Naive thymus-derived CD4-positive, alpha-beta T cell (primary cell): ENCODE data around the gene NAV3. TPM values are rescaled to one million over a fixed set of nuclear protein-coding genes. Genes with fewer than 3 reads are reported as not detected.

Experiments
- ATAC-seq: fragments of 150-1000 bp; cut with Tn5 transposase; 2 replicates; pipeline ENCODE4 v1.10.0; 2021; ENCODE audit warnings: mild to moderate bottlenecking, moderate library complexity
- CTCF ChIA-PET: fragments of 350-600 bp; sonication (Branson Sonifier 250); formaldehyde crosslinking; loops from one replicate; lab custom pipeline; 2021; ENCODE audit warnings: antibody characterized with exemption; lab: Charles Lee
- POLR2A ChIA-PET: fragments of 350-600 bp; sonication (Branson Sonifier 250); formaldehyde crosslinking; loops from one replicate; lab custom pipeline; 2021; ENCODE audit warnings: antibody characterized with exemption, inconsistent platforms; lab: Charles Lee
- DNase-seq, 9 donors: peaks; one replicate each; pipeline versions ENCODE4 v3.0.0 to v3.0.0-alpha.2; 2020 to 2022; ENCODE audit warnings: mixed read lengths in 1 of 9
- H3K27ac ChIP-seq: one replicate; pipeline ENCODE4 v1.7.0; 2013; ENCODE audit warnings: mild to moderate bottlenecking, low read depth, low read length, moderate library complexity
- H3K27me3 ChIP-seq, 2 donors: one replicate each; pipeline ENCODE4 v1.7.0; 2013; ENCODE audit warnings: low read length in 2 of 2, mild to moderate bottlenecking in 2 of 2, moderate library complexity in 2 of 2; ENCODE audit not compliant: control insufficient read depth in 2 of 2, insufficient read depth in 2 of 2
- H3K36me3 ChIP-seq, 3 experiments: 1 replicate in 2 of 3; 2 replicates in 1 of 3; pipeline ENCODE4 v1.7.0; 2013; ENCODE audit warnings: low read length in 3 of 3, mild to moderate bottlenecking in 3 of 3, moderate library complexity in 1 of 3; ENCODE audit not compliant: insufficient read depth in 3 of 3, control insufficient read depth in 2 of 3
- H3K4me1 ChIP-seq, 2 donors: one replicate each; pipeline ENCODE4 v1.7.0; 2013; ENCODE audit warnings: low read length in 2 of 2, mild to moderate bottlenecking in 2 of 2, moderate library complexity in 1 of 2; ENCODE audit not compliant: control insufficient read depth in 2 of 2, insufficient read depth in 2 of 2
- H3K4me3 ChIP-seq: 2 replicates; pipeline ENCODE4 v1.7.0; 2013; ENCODE audit warnings: mild to moderate bottlenecking, low read length
- H3K9me3 ChIP-seq, 3 experiments: 1 replicate in 2 of 3; 2 replicates in 1 of 3; pipeline ENCODE4 v1.7.0; 2013; ENCODE audit warnings: low read length in 3 of 3; ENCODE audit not compliant: control insufficient read depth in 2 of 3
- H3K27ac Mint-ChIP-seq, 9 donors: one replicate each; pipeline ENCODE4 v1.8.0; 2020 to 2022; ENCODE audit warnings: mixed read lengths in 9 of 9, mild to moderate bottlenecking in 8 of 9, moderate library complexity in 5 of 9, inconsistent platforms in 2 of 9
- H3K27me3 Mint-ChIP-seq, 5 donors: one replicate each; pipeline ENCODE4 v1.8.0; 2021 to 2022; ENCODE audit warnings: mixed read lengths in 5 of 5, mild to moderate bottlenecking in 1 of 5
- H3K36me3 Mint-ChIP-seq, 5 donors: one replicate each; pipeline ENCODE4 v1.8.0; 2020 to 2022; ENCODE audit warnings: mixed read lengths in 5 of 5, mild to moderate bottlenecking in 3 of 5, inconsistent platforms in 1 of 5
- H3K4me1 Mint-ChIP-seq, 7 donors: one replicate each; pipeline ENCODE4 v1.8.0; 2020 to 2022; ENCODE audit warnings: mixed read lengths in 7 of 7, mild to moderate bottlenecking in 3 of 7, inconsistent platforms in 1 of 7
- H3K4me3 Mint-ChIP-seq, 10 donors: one replicate each; pipeline ENCODE4 v1.8.0; 2020 to 2022; ENCODE audit warnings: mild to moderate bottlenecking in 10 of 10, mixed read lengths in 10 of 10, moderate library complexity in 6 of 10, inconsistent platforms in 2 of 10
- H3K9me3 Mint-ChIP-seq, 11 donors: one replicate each; pipeline ENCODE4 v1.8.0; 2020 to 2022; ENCODE audit warnings: mixed read lengths in 11 of 11, mild to moderate bottlenecking in 4 of 11, inconsistent platforms in 1 of 11, moderate library complexity in 1 of 11
- intact Hi-C, 2 donors: fragments of 100-400 bp; cut with micrococcal nuclease; formaldehyde crosslinking; loops; one replicate each; pipeline ENCODE4 v1.15.1; 2023
- polyA plus RNA-seq, 2 donors: library from polyadenylated mRNA; unstranded; fragments of 300-500 nt; fragmentation: Illumina TruSeq; gene quantifications; one replicate each; pipeline ENCODE4 v1.2.3, GENCODE V29; 2021
- total RNA-seq, 6 experiments: library from RNA in 5 of 6; stranded (reverse) in 5 of 6; gene quantifications; 1 replicate in 5 of 6; 2 replicates in 1 of 6; pipeline ENCODE4 v1.2.3 and lab custom pipeline; 2021 to 2026

NAV3 gene
- total and polyA plus RNA-seq, 7 experiments from 2014 or later: not detected

DNA sequence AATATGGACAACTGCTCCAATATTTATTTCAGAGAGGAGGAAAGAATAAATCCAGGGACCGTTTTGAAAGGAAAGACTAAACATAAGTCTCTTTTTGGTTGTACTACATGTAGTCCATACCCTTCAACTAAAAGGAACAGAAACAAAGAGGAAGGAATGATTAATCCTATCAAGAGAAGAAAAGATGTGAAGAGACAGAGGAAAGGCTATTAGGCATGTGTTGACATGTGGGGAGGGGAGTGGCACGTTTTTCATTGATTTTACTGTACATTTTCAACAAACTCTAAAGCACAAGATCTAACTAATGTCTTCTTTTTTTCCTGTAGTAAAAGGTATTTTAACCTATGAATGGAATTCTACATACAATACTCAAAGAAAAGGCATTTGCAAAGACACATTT, 85.6 kb downstream of the NAV3 start:
- H3K27ac Mint-ChIP-seq: no peak overlapping the region
- Histone ChIP-seq H3K9me3 (no peaks in the 10 kb centered on the region), H3K27ac (no peak overlapping the region), H3K36me3 (no peaks in the 10 kb centered on the region), H3K4me3 (no peak overlapping the region), H3K4me1 (no peaks in the 10 kb centered on the region), H3K27me3 (no peaks in the 10 kb centered on the region)
- ChIA-PET POLR2A (no interaction called here), CTCF (no interaction called here)
- ATAC-seq: no peak
- no peaks in the 10 kb centered on the region for H3K4me1 Mint-ChIP-seq
- H3K4me3 Mint-ChIP-seq: no peak overlapping the region
- no peaks in the 10 kb centered on the region for H3K27me3 Mint-ChIP-seq
- H3K9me3 Mint-ChIP-seq: peaks cover 0 to 6% (median 3%) of the 10 kb centered on the region in 11 donors
- no peaks in the 10 kb centered on the region for H3K36me3 Mint-ChIP-seq
- DNase-seq: no peak
- intact Hi-C loops: no loop called here

DNA sequence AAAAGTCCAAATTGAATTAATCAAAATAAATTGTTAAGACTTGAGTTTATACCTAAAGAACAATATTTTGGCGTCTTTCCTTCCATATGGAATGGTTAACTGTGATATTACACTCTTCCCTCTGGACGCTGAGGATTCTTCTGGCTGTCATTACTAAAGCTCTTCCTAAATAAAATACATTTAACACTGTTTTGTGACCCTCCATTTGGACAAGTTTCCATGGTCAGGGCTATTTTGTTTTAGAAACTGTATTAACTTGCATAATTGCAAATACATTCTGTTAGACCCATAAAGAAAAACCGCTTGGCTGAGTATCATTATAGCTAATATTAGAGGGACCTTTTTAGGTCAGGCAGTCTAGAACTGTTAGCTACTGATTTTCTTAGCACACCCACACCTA, 87.4 kb downstream of the NAV3 start:
- no peak overlapping the region for H3K4me3 ChIP-seq
- no peaks in the 10 kb centered on the region for H3K4me1 ChIP-seq
- no peaks in the 10 kb centered on the region for H3K27me3 ChIP-seq
- no peaks in the 10 kb centered on the region for H3K9me3 ChIP-seq
- Mint-ChIP-seq H3K36me3 (no peaks in the 10 kb centered on the region), H3K27me3 (no peaks in the 10 kb centered on the region), H3K4me3 (no peak overlapping the region), H3K4me1 (no peaks in the 10 kb centered on the region), H3K9me3 (peaks cover 0 to 7% (median 3%) of the 10 kb centered on the region in 11 donors), H3K27ac (no peak overlapping the region)
- H3K36me3 ChIP-seq: no peaks in the 10 kb centered on the region
- intact Hi-C loops: no loop called here
- ATAC-seq (no peak), DNase-seq (no peak)
- H3K27ac ChIP-seq: no peak overlapping the region
- POLR2A ChIA-PET: no interaction called here
- CTCF ChIA-PET: no interaction called here

GRCh38 chr12:77919450-77919849, 88.8 kb downstream of the NAV3 start:
- DNase-seq (no peak), ATAC-seq (no peak)
- ChIA-PET POLR2A (no interaction called here), CTCF (no interaction called here)
- H3K27me3 Mint-ChIP-seq: no peaks in the 10 kb centered on the region
- H3K36me3 Mint-ChIP-seq: no peaks in the 10 kb centered on the region
- intact Hi-C loops: no loop called here
- H3K4me3 Mint-ChIP-seq: no peak overlapping the region
- Histone ChIP-seq H3K4me3 (no peak overlapping the region), H3K27ac (no peak overlapping the region), H3K4me1 (no peaks in the 10 kb centered on the region), H3K27me3 (no peaks in the 10 kb centered on the region), H3K9me3 (no peaks in the 10 kb centered on the region), H3K36me3 (no peaks in the 10 kb centered on the region)
- H3K27ac Mint-ChIP-seq: no peak overlapping the region
- H3K9me3 Mint-ChIP-seq: peaks cover 0 to 8% (median 5%) of the 10 kb centered on the region in 11 donors
- H3K4me1 Mint-ChIP-seq: no peaks in the 10 kb centered on the region

DNA sequence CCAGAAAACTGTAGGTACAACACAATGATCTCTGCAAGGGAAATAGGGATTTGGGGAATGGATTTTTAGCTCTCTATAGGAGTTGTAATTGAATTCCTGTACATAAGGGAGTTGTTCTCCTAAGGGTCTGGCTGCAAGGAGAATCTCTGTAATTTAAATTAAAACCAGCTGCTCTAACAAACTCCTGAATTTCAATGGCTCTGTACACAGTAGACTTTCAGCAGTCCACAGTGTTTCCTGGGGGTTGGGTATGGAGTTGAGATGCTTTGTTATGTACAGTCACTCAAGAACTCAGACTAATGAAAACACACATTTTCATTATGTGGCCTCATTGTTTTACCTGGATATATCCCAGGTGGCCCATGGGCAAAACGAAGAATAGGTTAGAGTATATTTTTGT, 93.2 kb downstream of the NAV3 start:
- Histone ChIP-seq H3K36me3 (no peaks in the 10 kb centered on the region), H3K27ac (no peak overlapping the region), H3K27me3 (no peaks in the 10 kb centered on the region), H3K9me3 (no peaks in the 10 kb centered on the region), H3K4me3 (no peak overlapping the region), H3K4me1 (no peaks in the 10 kb centered on the region)
- Mint-ChIP-seq H3K36me3 (no peaks in the 10 kb centered on the region), H3K4me1 (peaks cover 0 to 3% (median 0%) of the 10 kb centered on the region in 7 donors), H3K4me3 (no peak overlapping the region), H3K27me3 (no peaks in the 10 kb centered on the region), H3K9me3 (peaks cover 0 to 8% (median 3%) of the 10 kb centered on the region in 11 donors), H3K27ac (no peak overlapping the region)
- ChIA-PET POLR2A (no interaction called here), CTCF (no interaction called here)
- DNase-seq: no peak
- no peak for ATAC-seq
- intact Hi-C loops: no loop called here

GRCh38 chr12:77924703-77925102, 94.0 kb downstream of the NAV3 start:
- DNase-seq (no peak), ATAC-seq (no peak)
- no peak overlapping the region for H3K4me3 ChIP-seq
- POLR2A ChIA-PET: no interaction called here
- Mint-ChIP-seq H3K27me3 (no peaks in the 10 kb centered on the region), H3K36me3 (no peaks in the 10 kb centered on the region), H3K4me1 (peaks cover 0 to 3% (median 0%) of the 10 kb centered on the region in 7 donors), H3K9me3 (peaks cover 0 to 8% (median 3%) of the 10 kb centered on the region in 11 donors), H3K27ac (no peak overlapping the region), H3K4me3 (no peak overlapping the region)
- H3K4me1 ChIP-seq: no peaks in the 10 kb centered on the region
- CTCF ChIA-PET: no interaction called here
- H3K9me3 ChIP-seq: no peaks in the 10 kb centered on the region
- no peak overlapping the region for H3K27ac ChIP-seq
- H3K27me3 ChIP-seq: no peaks in the 10 kb centered on the region
- intact Hi-C loops: no loop called here
- H3K36me3 ChIP-seq: no peaks in the 10 kb centered on the region

DNA sequence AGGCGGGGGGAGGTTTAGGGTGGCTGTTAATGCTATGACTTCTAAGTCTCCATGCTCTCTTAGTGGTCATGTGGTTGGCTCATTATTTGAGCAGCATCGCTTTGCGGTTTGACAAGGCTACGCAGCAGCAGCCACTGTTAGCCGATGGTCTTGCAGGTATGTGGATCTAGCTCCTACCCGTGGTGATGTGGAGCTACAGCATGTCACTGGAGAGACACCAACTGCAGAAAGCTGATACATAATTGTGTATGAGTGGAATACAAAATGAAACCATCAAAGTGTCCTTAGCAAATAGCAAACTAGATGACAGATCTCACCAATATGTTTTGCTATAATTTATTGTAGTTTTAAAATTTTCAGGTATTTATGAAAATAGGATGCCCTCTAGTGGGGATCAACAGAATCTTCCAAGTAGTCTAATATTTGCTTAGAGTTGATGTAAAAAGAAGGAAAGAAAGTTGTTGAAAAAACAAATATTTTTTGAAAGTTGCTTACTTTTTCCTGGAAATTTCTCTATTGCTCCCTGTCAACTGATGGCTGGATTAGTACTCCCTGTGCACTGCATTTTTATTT, 94.9 kb downstream of the NAV3 start:
- intact Hi-C loops: no loop called here

GRCh38 chr12:77928078-77928477, 97.4 kb downstream of the NAV3 start:
- Mint-ChIP-seq H3K36me3 (no peaks in the 10 kb centered on the region), H3K4me3 (no peak overlapping the region), H3K27ac (no peak overlapping the region), H3K9me3 (peaks cover 0 to 12% (median 3%) of the 10 kb centered on the region in 11 donors), H3K27me3 (no peaks in the 10 kb centered on the region), H3K4me1 (peaks cover 0 to 3% (median 0%) of the 10 kb centered on the region in 7 donors)
- no peaks in the 10 kb centered on the region for H3K9me3 ChIP-seq
- no peaks in the 10 kb centered on the region for H3K27me3 ChIP-seq
- intact Hi-C loops: no loop called here
- H3K4me1 ChIP-seq: no peaks in the 10 kb centered on the region
- H3K36me3 ChIP-seq: no peaks in the 10 kb centered on the region
- H3K27ac ChIP-seq: no peak overlapping the region
- ChIA-PET CTCF (no interaction called here), POLR2A (no interaction called here)
- ATAC-seq (no peak), DNase-seq (no peak)
- H3K4me3 ChIP-seq: no peak overlapping the region

More for the DNA sequence above, 94.9 kb downstream of the NAV3 start:
- H3K36me3 ChIP-seq: no peaks in the 10 kb centered on the region
- H3K27ac ChIP-seq: no peak overlapping the region
- no peak overlapping the region for H3K4me3 ChIP-seq
- ATAC-seq (no peak), DNase-seq (no peak)
- Mint-ChIP-seq H3K4me1 (peaks cover 0 to 3% (median 0%) of the 10 kb centered on the region in 7 donors), H3K27ac (no peak overlapping the region), H3K36me3 (no peaks in the 10 kb centered on the region), H3K9me3 (peaks cover 0 to 8% (median 3%) of the 10 kb centered on the region in 11 donors), H3K4me3 (no peak overlapping the region), H3K27me3 (no peaks in the 10 kb centered on the region)
- POLR2A ChIA-PET: no interaction called here
- no peaks in the 10 kb centered on the region for H3K4me1 ChIP-seq
- CTCF ChIA-PET: no interaction called here
- H3K27me3 ChIP-seq: no peaks in the 10 kb centered on the region
- no peaks in the 10 kb centered on the region for H3K9me3 ChIP-seq
